MM.1S (cell line): ENCODE results near the gene CAST.
"Not testable (repeated sequence)": the region's sequence is repeated elsewhere in the genome, so short reads cannot be mapped to it uniquely, and the experiment has no call there.

Source experiments
- DNase-seq: peaks from one replicate; pipeline ENCODE4 v3.0.0-alpha.2; 2015
- H2AFZ ChIP-seq: fragments of 300-600 bp; sonication (generic); 2 replicates; pipeline ENCODE4 v1.6.0; 2016; ENCODE audit warnings: antibody characterized with exemption, low read length
- H3F3A ChIP-seq: fragments of 300-600 bp; sonication (generic); 2 replicates; pipeline ENCODE4 v1.6.1; 2016; ENCODE audit warnings: mild to moderate bottlenecking, antibody characterized with exemption, low read length, moderate library complexity, mixed read lengths; ENCODE audit not compliant: insufficient read depth
- H3K27ac ChIP-seq: fragments of 300-600 bp; sonication (generic); 2 replicates; pipeline ENCODE4 v1.5.1; 2016; ENCODE audit warnings: mild to moderate bottlenecking, low read length
- H3K27me3 ChIP-seq: fragments of 300-600 bp; sonication (generic); replicated peaks from 2 replicates; pipeline ENCODE4 v1.6.0; 2016; ENCODE audit warnings: low read length; ENCODE audit not compliant: insufficient read depth
- H3K36me3 ChIP-seq: fragments of 300-600 bp; sonication (generic); replicated peaks from 2 replicates; pipeline ENCODE4 v1.6.1; 2016; ENCODE audit warnings: mild to moderate bottlenecking, low read length, mixed read lengths; ENCODE audit not compliant: insufficient read depth
- H3K4me1 ChIP-seq: fragments of 300-600 bp; sonication (generic); 2 replicates; pipeline ENCODE4 v1.6.1; 2016; ENCODE audit warnings: low read length, mixed read lengths
- H3K4me2 ChIP-seq: fragments of 300-600 bp; sonication (generic); 2 replicates; pipeline ENCODE4 v1.6.0; 2016; ENCODE audit warnings: low read depth, low read length
- H3K4me3 ChIP-seq: fragments of 300-600 bp; sonication (generic); 2 replicates; pipeline ENCODE4 v1.5.1; 2016; ENCODE audit warnings: low read length, mixed read lengths
- H3K79me2 ChIP-seq: fragments of 300-600 bp; sonication (generic); 2 replicates; pipeline ENCODE4 v1.6.1; 2016; ENCODE audit warnings: mixed run types, low read length, mixed read lengths
- H3K9ac ChIP-seq: fragments of 300-600 bp; sonication (generic); 2 replicates; pipeline ENCODE4 v1.6.1; 2016; ENCODE audit warnings: low read length, mixed read lengths
- H3K9me2 ChIP-seq: fragments of 300-600 bp; sonication (generic); replicated peaks from 2 replicates; pipeline ENCODE4 v1.6.1; 2016; ENCODE audit warnings: mild to moderate bottlenecking, low read length, mixed read lengths; ENCODE audit not compliant: insufficient read depth
- H3K9me3 ChIP-seq: fragments of 300-600 bp; sonication (generic); replicated peaks from 2 replicates; pipeline ENCODE4 v1.6.1; 2016; ENCODE audit warnings: mild to moderate bottlenecking, low read length, mixed read lengths; ENCODE audit not compliant: insufficient read depth
- H4K20me1 ChIP-seq: fragments of 300-600 bp; sonication (generic); 2 replicates; pipeline ENCODE4 v1.6.1; 2016; ENCODE audit warnings: mild to moderate bottlenecking, low read length, moderate library complexity, mixed read lengths; ENCODE audit not compliant: insufficient read depth
- CTCF ChIP-seq: fragments of 300-600 bp; sonication (generic); IDR thresholded peaks from 2 replicates; pipeline ENCODE4 v1.5.1; 2016; ENCODE audit warnings: antibody characterized with exemption, low read length, mixed read lengths
- EZH2 ChIP-seq: fragments of 300-600 bp; sonication (generic); optimal IDR thresholded peaks from 2 replicates; pipeline ENCODE3; 2017; ENCODE audit warnings: low read depth, mild to moderate bottlenecking, antibody characterized with exemption, low read length, mixed read lengths
- EZH2phosphoT487 ChIP-seq: fragments of 300-600 bp; sonication (generic); IDR thresholded peaks from 2 replicates; pipeline ENCODE4 v1.6.1; 2018; ENCODE audit warnings: antibody characterized with exemption, low read length

Gene CAST

GRCh38 chr5:96795626-96796025 lies 133.4 kb downstream of the CAST start:
- Histone ChIP-seq H3K4me2 (no peak overlapping the region), H3K9me3 (no peaks in the 10 kb centered on the region), H3K27me3 (no peaks in the 10 kb centered on the region), H4K20me1 (no peaks in the 10 kb centered on the region), H3K9ac (no peak overlapping the region), H3K27ac (no peak overlapping the region), H3F3A (no peaks in the 10 kb centered on the region), H3K9me2 (no peaks in the 10 kb centered on the region), H3K36me3 (peaks cover 16% of the 10 kb centered on the region; the same call in 1 of the 2 replicates), H3K4me1 (no peaks in the 10 kb centered on the region), H2AFZ (no peak overlapping the region), H3K4me3 (no peak overlapping the region), H3K79me2 (peaks cover 14% of the 10 kb centered on the region; the same call in 1 of the 2 replicates)
- DNase-seq = no peak
- TF ChIP-seq EZH2phosphoT487 (no peak), EZH2 (no peak), CTCF (no peak)

GRCh38 chr5:96796434-96796833 lies 134.3 kb downstream of the CAST start:
- no peak for DNase-seq
- Histone ChIP-seq H3K9me3 (no peaks in the 10 kb centered on the region), H3F3A (no peaks in the 10 kb centered on the region), H2AFZ (no peak overlapping the region), H3K27ac (no peak overlapping the region), H4K20me1 (no peaks in the 10 kb centered on the region), H3K9me2 (no peaks in the 10 kb centered on the region), H3K4me1 (no peaks in the 10 kb centered on the region), H3K27me3 (no peaks in the 10 kb centered on the region), H3K36me3 (peaks cover 21% of the 10 kb centered on the region; the same call in 1 of the 2 replicates), H3K4me3 (no peak overlapping the region), H3K9ac (no peak overlapping the region), H3K4me2 (no peak overlapping the region), H3K79me2 (peaks cover 16% of the 10 kb centered on the region; the same call in 1 of the 2 replicates)
- no peak for TF ChIP-seq EZH2

- not testable (repeated sequence) for H3K4me1 ChIP-seq, H3K9me3 ChIP-seq, H4K20me1 ChIP-seq, H3K27ac ChIP-seq, H3K9ac ChIP-seq, DNase-seq, H2AFZ ChIP-seq, H3K4me3 ChIP-seq, H3F3A ChIP-seq, H3K27me3 ChIP-seq, H3K9me2 ChIP-seq, H3K4me2 ChIP-seq
- H3K36me3 ChIP-seq = 0 out of 2 replicates have a peak, but pooled peaks cover 21% of the 10 kb centered on the region
- H3K79me2 ChIP-seq = peaks cover 54% of the 10 kb centered on the region
Measured at GRCh38 chr5:96801718-96802117, 139.5 kb downstream of the CAST start.

- peak overlapping the region; percentile 89 for H3K27ac ChIP-seq
- H4K20me1 ChIP-seq = no peaks in the 10 kb centered on the region
- H3K9ac ChIP-seq = peak overlapping the region; percentile 88
- peaks cover 51% of the 10 kb centered on the region for H3K79me2 ChIP-seq
- H3F3A ChIP-seq = no peaks in the 10 kb centered on the region
- H3K4me3 ChIP-seq = peak overlapping the region; percentile 75
- 0 out of 2 replicates have a peak, but pooled peaks cover 4% of the 10 kb centered on the region for H3K36me3 ChIP-seq
- no peaks in the 10 kb centered on the region; the same call in 1 of the 2 replicates for H3K4me1 ChIP-seq
- H2AFZ ChIP-seq = peak overlapping the region; percentile 69
- DNase-seq = peak; percentile 62
- no peaks in the 10 kb centered on the region for H3K27me3 ChIP-seq
- H3K9me2 ChIP-seq = no peaks in the 10 kb centered on the region
- H3K9me3 ChIP-seq = no peaks in the 10 kb centered on the region
- TF ChIP-seq CTCF (no peak), EZH2phosphoT487 (no peak), EZH2 (no peak)
- peak overlapping the region; percentile 69 for H3K4me2 ChIP-seq
Measured at GRCh38 chr5:96807075-96807654, 145.0 kb downstream of the CAST start.
